ENCODE data around the gene ZNF205. TPM values are rescaled to one million over a fixed set of nuclear protein-coding genes. Genes with fewer than 3 reads are reported as not detected.
A peak's percentile ranks its signal among the peaks of the same experiment; 100 is the strongest.

The ZNF205 gene
- total RNA-seq, 2 experiments from 2014 or later: not detected

GRCh38 chr16:3152277-3152990 is 40.0 kb downstream of the ZNF205 start:
- ATAC-seq: peak; percentile 9
- peaks cover 21% of the 10 kb centered on the region for H3K27me3 Mint-ChIP-seq (ENCODE audit: low read depth)
- H3K36me3 Mint-ChIP-seq (ENCODE audit: low read depth): peaks cover 6% of the 10 kb centered on the region
- H3K4me1 Mint-ChIP-seq (ENCODE audit: low read depth): peaks cover 44% of the 10 kb centered on the region
- ChIA-PET POLR2A (interaction anchor here (0.6 kb wide), 2 partner anchors 17 to 56 kb away, joined by 3 read pairs; no protein-coding TSS in a partner anchor), CTCF (interaction anchor here (1.1 to 6.1 kb wide), 3 partner anchors 10 to 94 kb away, joined by 3 to 86 read pairs (median 4); no protein-coding TSS in a partner anchor)
- H3K4me3 Mint-ChIP-seq: peak overlapping the region; percentile 79
- DNase-seq: peak; percentile 90
- peaks cover 4% of the 10 kb centered on the region for H3K9me3 Mint-ChIP-seq (ENCODE audit: insufficient read depth)
- H3K27ac Mint-ChIP-seq: peak overlapping the region; percentile 90

DNA sequence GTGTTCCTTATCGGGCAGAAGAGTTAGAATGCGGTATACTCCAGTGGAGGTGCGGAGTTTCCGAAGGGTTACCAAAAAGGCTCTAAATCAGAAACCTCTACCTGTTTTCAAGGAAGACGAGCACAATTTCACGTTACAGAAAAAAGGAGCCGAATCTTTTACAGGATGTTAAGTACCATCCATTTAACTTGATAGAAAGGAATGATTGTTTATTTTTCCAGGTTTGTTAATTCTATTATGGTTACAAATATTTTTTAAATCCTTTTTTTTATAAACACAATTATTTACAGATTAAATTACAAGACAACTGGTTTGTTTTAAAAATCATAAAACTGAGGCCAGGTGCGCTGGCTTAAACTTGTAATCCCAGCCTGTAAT is 40.6 kb downstream of the ZNF205 start:
- no peak for ATAC-seq
- Mint-ChIP-seq H3K27me3 (ENCODE audit: low read depth) (peaks cover 26% of the 10 kb centered on the region), H3K4me3 (peak overlapping the region; percentile 79), H3K4me1 (ENCODE audit: low read depth) (peaks cover 49% of the 10 kb centered on the region), H3K36me3 (ENCODE audit: low read depth) (peaks cover 6% of the 10 kb centered on the region), H3K9me3 (ENCODE audit: insufficient read depth) (peaks cover 4% of the 10 kb centered on the region), H3K27ac (peak overlapping the region; percentile 90)
- no peak for DNase-seq
- POLR2A ChIA-PET: interaction anchor here (0.6 kb wide), 2 partner anchors 17 to 55 kb away, joined by 3 read pairs; no protein-coding TSS in a partner anchor
- CTCF ChIA-PET: interaction anchor here (1.1 to 1.7 kb wide), 2 partner anchors 10 to 95 kb away, joined by 3 to 4 read pairs; no protein-coding TSS in a partner anchor

GRCh38 chr16:3155181-3155580 is 42.8 kb downstream of the ZNF205 start:
- Mint-ChIP-seq H3K4me3 (no peak overlapping the region), H3K4me1 (ENCODE audit: low read depth) (peaks cover 52% of the 10 kb centered on the region), H3K27me3 (ENCODE audit: low read depth) (peaks cover 26% of the 10 kb centered on the region), H3K36me3 (ENCODE audit: low read depth) (peaks cover 8% of the 10 kb centered on the region), H3K27ac (no peak overlapping the region), H3K9me3 (ENCODE audit: insufficient read depth) (peaks cover 4% of the 10 kb centered on the region)
- ChIA-PET CTCF (interaction anchor here (2.0 kb wide), 1 partner anchor 26 kb away, joined by 7 read pairs; no protein-coding TSS in a partner anchor), POLR2A (no interaction called here)
- no peak for DNase-seq
- ATAC-seq: no peak

- ChIA-PET CTCF (interaction anchor here (2.0 kb wide), 1 partner anchor 26 kb away, joined by 7 read pairs; no protein-coding TSS in a partner anchor), POLR2A (no interaction called here)
- Mint-ChIP-seq H3K4me1 (ENCODE audit: low read depth) (peaks cover 48% of the 10 kb centered on the region), H3K27ac (no peak overlapping the region), H3K27me3 (ENCODE audit: low read depth) (peaks cover 26% of the 10 kb centered on the region), H3K9me3 (ENCODE audit: insufficient read depth) (peaks cover 4% of the 10 kb centered on the region), H3K4me3 (no peak overlapping the region), H3K36me3 (ENCODE audit: low read depth) (peaks cover 8% of the 10 kb centered on the region)
- ATAC-seq: no peak
- DNase-seq: no peak
Measured at GRCh38 chr16:3155972-3156371, 43.6 kb downstream of the ZNF205 start.

DNA sequence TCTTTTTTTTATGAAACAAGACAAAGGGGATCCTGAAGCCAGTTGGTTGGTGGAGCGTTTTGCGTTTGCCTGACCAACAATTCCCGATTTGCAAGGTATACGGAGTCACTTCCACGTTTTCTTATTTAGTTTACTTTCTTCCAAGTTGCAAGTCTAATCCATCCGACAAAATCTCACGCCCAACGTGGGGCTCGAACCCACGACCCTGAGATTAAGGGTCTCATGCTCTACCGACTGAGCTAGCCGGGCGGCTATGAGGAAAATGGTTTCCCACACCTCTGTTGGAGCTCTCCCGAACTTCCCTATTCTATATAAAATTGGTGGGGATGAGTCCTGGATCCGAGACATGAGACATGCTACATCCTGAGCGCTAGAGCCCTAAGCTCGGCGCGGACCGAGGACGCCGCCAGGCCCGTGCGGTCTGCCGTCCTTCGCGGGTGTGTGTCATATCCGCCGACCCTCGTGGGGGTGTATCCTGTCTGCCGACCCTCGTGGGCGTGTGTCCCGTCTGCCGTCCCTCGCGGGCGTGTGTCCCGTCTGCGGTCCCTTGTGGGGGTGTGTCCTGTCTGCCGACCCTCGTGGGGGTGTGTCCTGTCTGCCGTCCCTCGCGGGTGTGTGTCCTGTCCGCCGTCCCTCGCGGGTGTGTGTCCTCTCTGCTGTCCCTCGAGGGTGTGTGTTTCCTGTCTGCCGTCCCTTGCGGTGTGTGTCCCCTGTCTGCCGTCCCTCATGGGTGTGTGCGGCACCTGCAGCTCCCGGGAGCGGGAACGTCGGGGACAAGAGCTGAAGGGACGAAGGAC is 45.0 kb downstream of the ZNF205 start:
- ChIA-PET POLR2A (interaction anchor here (0.9 to 2.4 kb wide), 9 partner anchors 7 to 244 kb away, joined by 3 to 11 read pairs (median 5); partner anchors contain the start of genes ZNF174, ZNF200, ZNF213 and ZSCAN32), CTCF (interaction anchor here (1.2 to 3.5 kb wide), 7 partner anchors 11 to 134 kb away, joined by 3 to 14 read pairs (median 7); no protein-coding TSS in a partner anchor)
- Mint-ChIP-seq H3K9me3 (ENCODE audit: insufficient read depth) (peaks cover 4% of the 10 kb centered on the region), H3K27me3 (ENCODE audit: low read depth) (peaks cover 22% of the 10 kb centered on the region), H3K27ac (peak overlapping the region; percentile 80), H3K36me3 (ENCODE audit: low read depth) (peaks cover 7% of the 10 kb centered on the region), H3K4me1 (ENCODE audit: low read depth) (peaks cover 46% of the 10 kb centered on the region), H3K4me3 (peak overlapping the region; percentile 81)
- peak; percentile 65 for DNase-seq
- ATAC-seq: peak; percentile 9

- H3K4me1 Mint-ChIP-seq (ENCODE audit: low read depth): peaks cover 47% of the 10 kb centered on the region
- peak overlapping the region; percentile 80 for H3K27ac Mint-ChIP-seq
- POLR2A ChIA-PET: interaction anchor here (0.6 to 2.4 kb wide), 14 partner anchors 8 to 243 kb away, joined by 3 to 11 read pairs (median 4); partner anchors contain the start of genes ZNF174, ZNF200, ZNF213 and ZSCAN32
- DNase-seq (no peak), ATAC-seq (no peak)
- peak overlapping the region; percentile 81 for H3K4me3 Mint-ChIP-seq
- CTCF ChIA-PET: interaction anchor here (1.0 to 3.5 kb wide), 11 partner anchors 9 to 135 kb away, joined by 3 to 14 read pairs (median 4); no protein-coding TSS in a partner anchor
- H3K27me3 Mint-ChIP-seq (ENCODE audit: low read depth): peaks cover 18% of the 10 kb centered on the region
- peaks cover 4% of the 10 kb centered on the region for H3K36me3 Mint-ChIP-seq (ENCODE audit: low read depth)
- H3K9me3 Mint-ChIP-seq (ENCODE audit: insufficient read depth): no peaks in the 10 kb centered on the region
Measured at GRCh38 chr16:3158026-3158509, 45.7 kb downstream of the ZNF205 start.

DNA sequence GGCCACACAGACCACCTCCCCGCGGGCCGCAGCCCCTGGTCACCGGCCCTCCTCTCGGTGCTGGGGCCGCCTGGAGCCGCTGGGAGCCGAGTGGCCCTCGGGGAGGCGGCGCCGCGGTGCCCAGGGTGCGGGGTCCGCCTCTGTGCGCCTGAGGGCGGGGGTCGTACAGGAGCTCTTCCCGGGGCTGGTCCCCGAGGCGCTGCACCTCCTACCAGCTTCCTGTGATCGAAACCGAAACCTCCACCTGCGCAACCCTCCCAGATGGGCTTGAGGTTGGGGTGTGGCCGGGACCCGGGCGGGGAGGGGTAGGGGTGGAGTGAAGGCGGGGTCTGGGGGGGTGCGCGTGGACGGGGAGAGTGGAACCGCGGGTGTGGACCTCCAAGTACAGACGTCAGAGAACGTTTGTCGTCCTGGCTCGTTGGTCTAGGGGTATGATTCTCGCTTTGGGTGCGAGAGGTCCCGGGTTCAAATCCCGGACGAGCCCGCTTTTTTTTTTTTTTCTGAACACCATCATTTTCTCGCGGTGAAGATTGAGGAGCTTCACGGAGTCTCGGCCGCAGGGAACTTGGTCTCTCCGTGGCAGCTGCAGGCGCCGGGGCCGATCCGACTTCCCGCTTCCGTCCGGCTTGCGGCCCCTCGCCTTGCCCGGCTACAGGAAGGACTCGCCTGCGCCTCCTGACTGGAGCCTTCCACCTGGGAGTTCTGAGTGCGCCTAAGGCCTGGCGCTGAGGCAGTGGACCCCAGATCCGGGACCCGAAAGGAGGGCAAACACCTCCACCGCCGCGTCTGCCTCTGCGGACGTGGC is 46.3 kb downstream of the ZNF205 start:
- ChIA-PET POLR2A (interaction anchor here (0.6 to 2.4 kb wide), 15 partner anchors 9 to 312 kb away, joined by 3 to 11 read pairs (median 3); partner anchors contain the start of genes ZNF174, ZNF200 and ZSCAN32), CTCF (interaction anchor here (0.9 to 3.5 kb wide), 11 partner anchors 9 to 135 kb away, joined by 3 to 14 read pairs (median 4); no protein-coding TSS in a partner anchor)
- Mint-ChIP-seq H3K27me3 (ENCODE audit: low read depth) (peaks cover 18% of the 10 kb centered on the region), H3K36me3 (ENCODE audit: low read depth) (peaks cover 4% of the 10 kb centered on the region), H3K4me1 (ENCODE audit: low read depth) (peaks cover 52% of the 10 kb centered on the region), H3K27ac (peak overlapping the region; percentile 89), H3K9me3 (ENCODE audit: insufficient read depth) (no peaks in the 10 kb centered on the region), H3K4me3 (peak overlapping the region; percentile 92)
- peak; percentile 97 for DNase-seq
- peak; percentile 87 for ATAC-seq

DNA sequence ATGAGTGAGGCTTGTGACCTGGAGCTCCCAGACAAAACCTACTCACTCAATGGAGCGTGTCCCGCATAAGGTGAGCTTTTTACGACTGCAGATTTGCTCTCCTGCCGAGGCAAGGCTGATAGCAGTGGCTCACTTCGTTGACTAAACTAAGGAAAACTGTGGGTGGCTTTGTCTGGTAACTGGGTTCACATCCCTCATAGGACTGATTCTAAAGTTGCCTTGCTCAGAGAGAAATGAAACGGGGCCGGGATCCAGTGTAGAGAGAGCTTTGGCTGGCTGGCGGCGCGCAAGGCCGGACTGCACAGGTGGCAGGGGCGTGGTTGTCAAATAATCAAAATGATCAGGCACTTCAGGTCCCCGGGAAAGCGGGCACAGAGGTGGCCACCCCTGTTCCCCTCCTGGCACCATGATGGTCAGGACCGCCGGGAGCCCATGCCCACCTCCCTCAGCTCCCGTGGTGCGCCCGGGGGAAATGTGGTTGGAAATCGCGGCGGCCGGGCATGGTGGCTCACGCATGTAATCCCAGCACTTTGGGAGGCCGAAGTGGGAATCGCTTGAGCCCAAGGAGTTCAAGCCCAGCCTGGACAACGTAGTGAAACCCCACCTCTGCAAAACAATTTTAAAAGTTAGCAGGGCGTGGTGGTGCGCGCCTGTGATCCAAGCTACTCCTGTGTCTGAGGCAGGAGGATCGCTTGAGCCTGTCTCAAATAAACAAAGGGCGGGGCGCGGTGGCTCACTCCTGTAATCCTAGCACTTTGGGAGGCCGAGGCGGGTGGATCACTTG is 49.0 kb downstream of the ZNF205 start:
- ATAC-seq (no peak), DNase-seq (no peak)
- CTCF ChIA-PET: interaction anchor here (1.6 kb wide), 1 partner anchor 11 kb away, joined by 4 read pairs; no protein-coding TSS in a partner anchor
- Mint-ChIP-seq H3K27ac (no peak overlapping the region), H3K4me1 (ENCODE audit: low read depth) (peaks cover 60% of the 10 kb centered on the region), H3K27me3 (ENCODE audit: low read depth) (peaks cover 8% of the 10 kb centered on the region), H3K4me3 (peak overlapping the region; percentile 48), H3K36me3 (ENCODE audit: low read depth) (peaks cover 4% of the 10 kb centered on the region), H3K9me3 (ENCODE audit: insufficient read depth) (no peaks in the 10 kb centered on the region)
- POLR2A ChIA-PET: no interaction called here

GRCh38 chr16:3164121-3164991 is 52.0 kb downstream of the ZNF205 start:
- Mint-ChIP-seq H3K36me3 (ENCODE audit: low read depth) (no peaks in the 10 kb centered on the region), H3K27me3 (ENCODE audit: low read depth) (peaks cover 9% of the 10 kb centered on the region), H3K27ac (no peak overlapping the region), H3K4me1 (ENCODE audit: low read depth) (peaks cover 43% of the 10 kb centered on the region), H3K4me3 (no peak overlapping the region), H3K9me3 (ENCODE audit: insufficient read depth) (no peaks in the 10 kb centered on the region)
- DNase-seq: no peak
- no peak for ATAC-seq
- POLR2A ChIA-PET: no interaction called here
- CTCF ChIA-PET: interaction anchor here (0.6 to 2.3 kb wide), 8 partner anchors 14 to 135 kb away, joined by 3 to 13 read pairs (median 4); partner anchors contain the start of gene ZNF213

All from activated CD8-positive, alpha-beta T cell treated with anti-CD3 and anti-CD28 coated beads, Interleukin-2, amount 10 ng/mL, durations not matched to agents 7 days and 5 days (primary cell).